Heart right ventricle (tissue), 16 donors: ENCODE data around the gene CMSS1. TPM values are rescaled to one million over a fixed set of nuclear protein-coding genes. Genes with fewer than 3 reads are reported as not detected.

Experiments
- ATAC-seq, 8 donors: fragments of 200-7000 bp; cut with Tn5 transposase; one replicate each; pipeline ENCODE4 v1.9.1; 2020; ENCODE audit warnings: mild to moderate bottlenecking in 8 of 8, moderate library complexity in 8 of 8, moderate number of reproducible peaks in 1 of 8
- DNase-seq, 2 donors: peaks; one replicate each; pipeline ENCODE4 v3.0.0-alpha.2; 2020
- H3K27ac ChIP-seq, 10 donors: fragments of 200-600 bp; sonication (generic) in 2 of 10; one replicate each; pipeline versions ENCODE4 v1.5.0 to v1.8.0; 2020 to 2022; ENCODE audit warnings: mild to moderate bottlenecking in 3 of 10
- H3K27me3 ChIP-seq, 7 donors: fragments of 200-600 bp; one replicate each; pipeline ENCODE4 v1.8.0; 2021 to 2022; ENCODE audit warnings: mild to moderate bottlenecking in 2 of 7
- H3K36me3 ChIP-seq, 9 donors: fragments of 200-600 bp; sonication (generic) in 1 of 9; one replicate each; pipeline versions ENCODE4 v1.5.0 to v1.8.0; 2020 to 2022; ENCODE audit warnings: mild to moderate bottlenecking in 2 of 9
- H3K4me1 ChIP-seq, 9 donors: fragments of 200-600 bp; sonication (generic) in 1 of 9; one replicate each; pipeline versions ENCODE4 v1.5.0 to v1.8.0; 2020 to 2022; ENCODE audit warnings: mild to moderate bottlenecking in 4 of 9
- H3K4me3 ChIP-seq, 10 donors: fragments of 200-600 bp; sonication (generic) in 2 of 10; one replicate each; pipeline versions ENCODE4 v1.5.0 to v1.8.0; 2020 to 2022; ENCODE audit warnings: mild to moderate bottlenecking in 7 of 10, moderate library complexity in 2 of 10
- H3K9me3 ChIP-seq, 11 donors: fragments of 200-600 bp in 10 of 11; sonication (generic) in 2 of 11; one replicate each; pipeline versions ENCODE4 v1.5.0 to v1.8.0; 2013 to 2022; ENCODE audit warnings: mild to moderate bottlenecking in 2 of 11, control low read depth in 1 of 11, moderate library complexity in 1 of 11
- CTCF ChIP-seq, 9 donors: fragments of 200-600 bp; sonication (generic) in 2 of 9; IDR thresholded peaks; one replicate each; pipeline versions ENCODE4 v1.5.0 to v1.8.0; 2021 to 2022; ENCODE audit warnings: antibody characterized with exemption in 9 of 9, mild to moderate bottlenecking in 5 of 9, moderate library complexity in 1 of 9
- WGBS, 2 donors: extraction: QIAGEN DNeasy Blood & Tissue Kit; methylation state at CpG; one replicate each; pipeline ENCODE4 v1.1.7; 2013; ENCODE audit warnings: inconsistent platforms in 1 of 2; 5-methylcytosine and 5-hydroxymethylcytosine counted together
- intact Hi-C, 10 donors: fragments of 100-400 bp; cut with DNase I; formaldehyde crosslinking; loops; one replicate each; pipeline versions ENCODE4 v1.11.1 to v1.14.2; 2022
- polyA plus RNA-seq, 2 donors: library from polyadenylated mRNA; stranded (reverse); fragments of 200-250 nt; gene quantifications; one replicate each; pipeline ENCODE4 v1.2.3, GENCODE V29; 2013
- total RNA-seq, 10 donors: library from RNA; stranded (reverse); fragmentation: NEBNext Ultra II Directional in 3 of 10; extraction: Animal tissue kit (Norgen Biotek cat#: 25700) in 3 of 10; gene quantifications; one replicate each; pipeline versions ENCODE4 v1.2.1 to v1.2.4, GENCODE V29; 2021 to 2023
- donor health status: Arrhythmogenic right ventricular cardiomyopathy.
- donor health status: ischemic (EF 13 %, LVEDD 7.1; RV severe dilation, severe dysfunction).
- donor health status: healthy with polysubstance abuse.
- donor health status: DM: no; HTN: yes; CAD: no.
- donor health status: DM: no; HTN: no; CAD: no.
- donor health status: ischemic (EF 25% LVEDD 6.9; RV normal size, moderate dysfunction).
- donor health status: ischemic (EF 25% LVEDD 5.7; RV mildly dilated, moderate dysfunction).
- donor health status: healthy.
- donor health status: DM: yes; HTN: yes; CAD: no.
- donor health status: Ischemic cardiomyopathy.
- donor health status: ischemic (EF 35%, LVEDD 5.7; RV mildly dilated, moderate dysfunction).
- donor health status: nonischemic (EF 11% LVEDD 7.7; RV severe dilation, severe dysfunction).
- donor health status: DM: yes; HTN: yes; CAD: no.
- donor health status: PGD.
- donor health status: ischemic (EF 29% LVEDD 5.4; RV normal size, mild dysfunction).
- donor health status: nonischemic (EF 23%, LVEDD 6.1; RV moderate dilation, normal function).

The CMSS1 gene
- total and polyA plus RNA-seq, 12 donors = 24.6 to 45.4 (median 34.6) TPM

DNA sequence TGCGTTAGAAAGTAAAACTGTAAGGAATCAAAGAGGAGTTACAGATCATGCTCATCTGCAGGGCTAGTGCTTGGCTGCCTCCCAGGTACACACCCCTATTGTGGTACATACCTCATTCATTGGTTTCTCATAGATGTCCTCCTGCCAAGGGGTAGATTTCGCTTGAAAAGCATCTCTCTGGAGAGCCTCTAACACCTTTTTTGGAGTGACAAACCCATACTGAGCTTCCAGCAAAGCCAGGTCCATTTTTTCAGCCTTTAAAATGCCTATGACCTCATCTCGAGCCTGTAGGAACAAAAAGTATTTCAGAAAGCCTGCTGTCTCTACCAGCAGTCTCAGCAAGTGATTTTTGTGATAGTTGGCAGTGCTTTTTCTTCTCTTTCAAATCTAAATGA lies 112.1 kb downstream of the CMSS1 start:
- peak; percentile 23 to 43 for DNase-seq
- Histone ChIP-seq H3K9me3 (no peaks in the 10 kb centered on the region), H3K36me3 (no peaks in the 10 kb centered on the region), H3K4me1 (peaks cover 10 to 64% (median 37%) of the 10 kb centered on the region in 9 donors), H3K27me3 (no peaks in the 10 kb centered on the region), H3K27ac (peak overlapping the region in 9 of 10 donors; percentile 11 to 76 (median 54)), H3K4me3 (no peak overlapping the region)
- intact Hi-C loops = loop anchor here in 5 of 10 donors (5.0 to 10.0 kb wide), 6 partner anchors 52 to 325 kb away; no protein-coding TSS in a partner anchor
- no peak for TF ChIP-seq CTCF (IDR thresholded peaks at IDR 0.05)
- peak in 6 of 8 donors; percentile 26 to 51 (median 38) for ATAC-seq
- 50 to 63% methylated on average over 3 of the region's 3 CpGs for WGBS, 2 donors

DNA sequence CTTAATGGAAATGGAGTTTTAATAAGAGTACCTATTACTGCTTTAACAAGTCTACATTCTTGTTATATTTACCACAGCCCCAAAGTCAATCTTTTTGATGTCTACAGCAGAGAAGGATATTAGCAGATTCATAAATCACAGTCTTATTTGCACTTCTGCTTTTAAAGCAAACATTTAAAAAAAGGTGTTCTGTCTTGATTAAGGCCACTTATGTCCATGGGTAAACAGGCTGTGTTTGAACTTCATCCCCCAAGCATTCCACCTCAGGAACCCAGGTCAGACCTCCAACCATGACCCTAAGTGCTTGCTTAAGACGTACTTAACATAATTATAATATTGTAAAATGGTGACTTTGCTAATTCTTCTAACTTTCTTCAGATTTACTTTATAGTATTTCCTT lies 113.4 kb downstream of the CMSS1 start:
- DNase-seq (no peak), ATAC-seq (no peak)
- WGBS, 2 donors = 93 to 95% methylated on average over 1 of the region's 1 CpG
- Histone ChIP-seq H3K27me3 (no peaks in the 10 kb centered on the region), H3K4me3 (no peak overlapping the region), H3K27ac (peak overlapping the region in 6 of 10 donors; percentile 11 to 76 (median 68)), H3K9me3 (no peaks in the 10 kb centered on the region), H3K36me3 (no peaks in the 10 kb centered on the region), H3K4me1 (peaks cover 7 to 65% (median 42%) of the 10 kb centered on the region in 9 donors)
- intact Hi-C loops = loop anchor here in 3 of 10 donors (10.0 kb wide), 3 partner anchors 74 to 324 kb away; no protein-coding TSS in a partner anchor
- TF ChIP-seq CTCF (IDR thresholded peaks at IDR 0.05) = no peak

GRCh38 chr3:99933971-99934750 lies 116.5 kb downstream of the CMSS1 start:
- Histone ChIP-seq H3K4me1 (peaks cover 4 to 61% (median 47%) of the 10 kb centered on the region in 9 donors), H3K27ac (peak overlapping the region in 6 of 10 donors; percentile 3 to 59 (median 52)), H3K9me3 (no peaks in the 10 kb centered on the region), H3K4me3 (no peak overlapping the region), H3K36me3 (no peaks in the 10 kb centered on the region), H3K27me3 (no peaks in the 10 kb centered on the region)
- DNase-seq (no peak), ATAC-seq (no peak)
- no peak for TF ChIP-seq CTCF (IDR thresholded peaks at IDR 0.05)
- whole genome bisulfite sequencing, 2 donors = 89 to 92% methylated on average over 5 of the region's 5 CpGs
- intact Hi-C loops = loop anchor here in 3 of 10 donors (10.0 kb wide), 3 partner anchors 71 to 321 kb away; no protein-coding TSS in a partner anchor

DNA sequence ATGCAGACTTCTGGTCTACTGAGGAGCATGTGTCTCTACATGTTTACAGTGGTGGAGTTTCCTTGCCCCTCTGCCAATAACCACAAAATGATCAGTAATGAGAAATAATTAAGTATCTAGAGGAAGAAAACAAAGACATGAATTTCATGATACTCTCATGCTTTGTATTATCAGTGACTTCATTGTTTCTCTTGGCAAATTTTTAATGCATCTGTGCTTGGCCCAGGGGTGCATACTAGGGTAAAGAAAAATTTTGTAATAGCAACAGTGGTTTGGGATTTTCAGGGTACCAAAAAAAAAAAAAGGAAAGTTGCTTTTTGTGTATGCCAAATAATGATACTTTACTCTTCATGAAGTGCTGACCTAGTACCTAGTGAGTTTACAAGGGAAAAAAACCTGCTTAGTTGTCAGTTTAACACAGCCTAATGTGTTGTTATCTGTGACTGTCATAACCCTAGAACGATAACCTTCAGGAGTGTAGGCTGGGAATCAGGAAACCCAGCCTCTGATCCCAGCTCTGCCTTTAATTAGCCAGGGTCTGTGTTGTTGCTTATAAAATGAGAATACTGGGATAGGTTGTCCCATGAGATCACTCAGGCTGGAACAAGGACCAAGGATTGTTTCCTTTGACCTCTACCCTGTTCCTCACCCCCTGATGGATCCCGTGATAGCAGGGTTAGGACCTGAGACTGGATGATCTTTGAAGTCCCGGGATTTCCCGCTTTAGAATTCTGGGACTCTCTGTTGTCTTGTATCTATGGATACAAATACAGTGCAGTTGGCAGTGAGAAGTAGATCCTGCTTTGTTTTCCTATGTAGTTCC lies 117.5 kb downstream of the CMSS1 start:
- TF ChIP-seq CTCF (IDR thresholded peaks at IDR 0.05) = no peak
- H3K4me3 ChIP-seq = no peak overlapping the region
- WGBS, 2 donors = 14 to 17% methylated on average over 4 of the region's 4 CpGs
- H3K36me3 ChIP-seq = no peaks in the 10 kb centered on the region
- no peaks in the 10 kb centered on the region for H3K9me3 ChIP-seq
- ATAC-seq = peak; percentile 68 to 88 (median 82)
- DNase-seq = peak in 1 of 2 donors; percentile 62
- no peaks in the 10 kb centered on the region for H3K27me3 ChIP-seq
- peaks cover 2 to 62% (median 47%) of the 10 kb centered on the region in 9 donors for H3K4me1 ChIP-seq
- intact Hi-C loops = loop anchor here in 5 of 10 donors (5.0 to 10.0 kb wide), 6 partner anchors 70 to 320 kb away; no protein-coding TSS in a partner anchor
- peak overlapping the region in 8 of 10 donors; percentile 3 to 59 (median 54) for H3K27ac ChIP-seq
